HG02571 (cell line): ENCODE measurements around the gene SNRPE.

Experiments used
- ATAC-seq: cut with Tn5 transposase; IDR thresholded peaks from one replicate; pipeline ENCODE4 v1.9.1; 2021; ENCODE audit warnings: mild to moderate bottlenecking, moderate library complexity; ENCODE audit not compliant: unreplicated experiment

The SNRPE gene

GRCh38 chr1:203878422-203878821 is 17.0 kb downstream of the SNRPE start:
- no peak for ATAC-seq

- ATAC-seq: no peak
Measured at GRCh38 chr1:203880606-203881005, 19.2 kb downstream of the SNRPE start.

- no peak for ATAC-seq
Measured at GRCh38 chr1:203888807-203889251, 27.4 kb downstream of the SNRPE start.

- no peak for ATAC-seq
Measured at GRCh38 chr1:203891950-203892349, 30.6 kb downstream of the SNRPE start.

GRCh38 chr1:203898458-203899352 is 37.3 kb downstream of the SNRPE start:
- ATAC-seq: no peak

GRCh38 chr1:203899353-203899716 is 37.9 kb downstream of the SNRPE start:
- ATAC-seq: no peak

- ATAC-seq: no peak
Measured at GRCh38 chr1:203899869-203900714, 38.7 kb downstream of the SNRPE start.

GRCh38 chr1:203901581-203901980 is 40.2 kb downstream of the SNRPE start:
- ATAC-seq: no peak

GRCh38 chr1:203905275-203905674 is 43.9 kb downstream of the SNRPE start:
- no peak for ATAC-seq

- ATAC-seq: no peak
Measured at GRCh38 chr1:203906932-203907331, 45.5 kb downstream of the SNRPE start.

GRCh38 chr1:203907901-203908300 is 46.5 kb downstream of the SNRPE start:
- ATAC-seq: no peak

- no peak for ATAC-seq
Measured at GRCh38 chr1:203911806-203912205, 50.4 kb downstream of the SNRPE start.

GRCh38 chr1:203913073-203913521 is 51.7 kb downstream of the SNRPE start:
- no peak for ATAC-seq

- ATAC-seq: no peak
Measured at GRCh38 chr1:203914292-203914691, 52.9 kb downstream of the SNRPE start.

GRCh38 chr1:203915811-203916210 is 54.4 kb downstream of the SNRPE start:
- ATAC-seq: no peak

GRCh38 chr1:203916756-203917155 is 55.4 kb downstream of the SNRPE start:
- ATAC-seq: no peak
